Motor neuron (in vitro differentiated cells): ENCODE measurements around the gene CEACAM1. TPM values are rescaled to one million over a fixed set of nuclear protein-coding genes. Genes with fewer than 3 reads are reported as not detected.

Experiments used
- ATAC-seq, 8 experiments: fragments of 200-7000 bp; cut with Tn5 transposase; replicated peaks in 6 of 8; 2 replicates each; pipeline ENCODE4 v1.8.0; 2021; ENCODE audit warnings: mild to moderate bottlenecking in 8 of 8, moderate library complexity in 8 of 8
- H3K27ac ChIP-seq, 2 donors: fragments of 250-450 bp; sonication (Bioruptor Pico); 2 replicates each; pipeline ENCODE4 v1.9.0; 2021; ENCODE audit warnings: antibody characterized with exemption in 2 of 2, mild to moderate bottlenecking in 2 of 2, moderate library complexity in 1 of 2
- H3K4me1 ChIP-seq, 2 donors: fragments of 250-450 bp; sonication (Bioruptor Pico); replicated peaks in 1 of 2; 2 replicates each; pipeline ENCODE4 v1.6.1; 2021; ENCODE audit warnings: antibody characterized with exemption in 2 of 2, mild to moderate bottlenecking in 2 of 2, moderate library complexity in 1 of 2
- H3K4me3 ChIP-seq, 5 donors: fragments of 250-450 bp; sonication (Bioruptor Pico); 2 replicates each; pipeline ENCODE4 v1.9.0; 2021; ENCODE audit warnings: antibody characterized with exemption in 5 of 5, mild to moderate bottlenecking in 5 of 5, moderate library complexity in 4 of 5
- WGBS, 10 experiments: fragments of 450-650 bp; shearing (Covaris generic); methylation state at CpG; one replicate each; pipeline ENCODE4 v1.0.0; 2022; 5-methylcytosine and 5-hydroxymethylcytosine counted together
- in situ Hi-C, 9 experiments: fragments of 400-800 bp; cut with MboI; loops; one replicate each; pipeline ENCODE4 v1.15.0; 2021; ENCODE audit warnings: low sequenced_read_pairs in 9 of 9, low pct_unique_long_range_greater_than_20kb in 2 of 9; ENCODE audit not compliant: unreplicated experiment in 9 of 9
- total RNA-seq, 8 experiments: library from RNA; unstranded; fragments of 300-600 nt; gene quantifications; 2 replicates each; pipeline versions ENCODE4 v1.2.3 to v1.2.4, GENCODE V29; 2022

CEACAM1 gene
- total RNA-seq, 8 experiments from 2014 or later = 0.14 to 15.7 (median 1.3) TPM

- 20 to 100% (median 69%) methylated on average over 1 to 3 of the region's 4 CpGs; no CpG with 5 or more reads in 4 of the 10 experiments for WGBS, 10 experiments
- Histone ChIP-seq H3K27ac (no peak overlapping the region), H3K4me1 (peaks cover 5 to 15% of the 10 kb centered on the region in 2 donors), H3K4me3 (no peak overlapping the region)
- no peak for ATAC-seq
- in situ Hi-C loops = no loop called here
These were observed 52.9 kb downstream of the CEACAM1 start for GRCh38 chr19:42475366-42475765.

GRCh38 chr19:42474743-42475142 lies 53.5 kb downstream of the CEACAM1 start:
- Histone ChIP-seq H3K4me1 (peaks cover 5 to 15% of the 10 kb centered on the region in 2 donors), H3K27ac (peak overlapping the region in 1 of 2 donors; percentile 76), H3K4me3 (no peak overlapping the region)
- ATAC-seq = peak in 5 of 8 experiments; percentile 35 to 85 (median 75)
- in situ Hi-C loops = no loop called here
- 33 to 86% (median 61%) methylated on average over 1 to 4 of the region's 4 CpGs; no CpG with 5 or more reads in 3 of the 10 experiments for WGBS, 10 experiments

- Histone ChIP-seq H3K4me3 (no peak overlapping the region), H3K27ac (peak overlapping the region in 1 of 2 donors; percentile 76), H3K4me1 (peaks cover 5 to 15% of the 10 kb centered on the region in 2 donors)
- in situ Hi-C loops = no loop called here
- WGBS, 10 experiments = 9 to 60% (median 33%) methylated on average over 1 to 6 of the region's 6 CpGs; no CpG with 5 or more reads in 3 of the 10 experiments
- peak in 6 of 8 experiments; percentile 51 to 96 (median 66) for ATAC-seq
These were observed 54.6 kb downstream of the CEACAM1 start for GRCh38 chr19:42473686-42474085.

- WGBS, 10 experiments = 61 to 100% (median 89%) methylated on average over 1 to 7 of the region's 7 CpGs; no CpG with 5 or more reads in 1 of the 10 experiments
- ATAC-seq = no peak
- Histone ChIP-seq H3K4me3 (no peak overlapping the region), H3K27ac (no peak overlapping the region), H3K4me1 (peaks cover 5 to 15% of the 10 kb centered on the region in 2 donors)
- in situ Hi-C loops = no loop called here
These were observed 55.7 kb downstream of the CEACAM1 start for GRCh38 chr19:42472402-42473147.

- no peak for ATAC-seq
- WGBS, 10 experiments = 41 to 100% (median 73%) methylated on average over 1 to 5 of the region's 7 CpGs; no CpG with 5 or more reads in 2 of the 10 experiments
- H3K4me1 ChIP-seq = peaks cover 5 to 15% of the 10 kb centered on the region in 2 donors
- no peak overlapping the region for H3K4me3 ChIP-seq
- no peak overlapping the region for H3K27ac ChIP-seq
- in situ Hi-C loops = no loop called here
These were observed 56.6 kb downstream of the CEACAM1 start for GRCh38 chr19:42471554-42472249.

- in situ Hi-C loops = no loop called here
- Histone ChIP-seq H3K27ac (no peak overlapping the region), H3K4me1 (peaks cover 3 to 7% of the 10 kb centered on the region in 2 donors), H3K4me3 (no peak overlapping the region)
- no peak for ATAC-seq
- WGBS, 10 experiments = 24 to 92% (median 82%) methylated on average over 2 to 7 of the region's 8 CpGs
These were observed 58.7 kb downstream of the CEACAM1 start for GRCh38 chr19:42469311-42470235.

- Histone ChIP-seq H3K27ac (no peak overlapping the region), H3K4me1 (no peaks in the 10 kb centered on the region), H3K4me3 (no peak overlapping the region)
- in situ Hi-C loops = no loop called here
- 0 to 92% (median 57%) methylated on average over 2 to 3 of the region's 3 CpGs; no CpG with 5 or more reads in 7 of the 10 experiments for WGBS, 10 experiments
- ATAC-seq = peak in 3 of 8 experiments; percentile 44 to 73 (median 59)
These were observed 59.9 kb downstream of the CEACAM1 start for GRCh38 chr19:42468273-42468796.

GRCh38 chr19:42467183-42467760 lies 61.0 kb downstream of the CEACAM1 start:
- peak in 6 of 8 experiments; percentile 33 to 69 (median 52) for ATAC-seq
- no peaks in the 10 kb centered on the region for H3K4me1 ChIP-seq
- no peak overlapping the region for H3K4me3 ChIP-seq
- 0 to 78% (median 47%) methylated on average over 1 to 5 of the region's 5 CpGs; no CpG with 5 or more reads in 4 of the 10 experiments for WGBS, 10 experiments
- in situ Hi-C loops = no loop called here
- no peak overlapping the region for H3K27ac ChIP-seq

- in situ Hi-C loops = no loop called here
These were observed 61.6 kb downstream of the CEACAM1 start for GRCh38 chr19:42466521-42467182.

GRCh38 chr19:42465827-42466280 lies 62.4 kb downstream of the CEACAM1 start:
- Histone ChIP-seq H3K4me3 (no peak overlapping the region), H3K4me1 (no peaks in the 10 kb centered on the region), H3K27ac (no peak overlapping the region)
- no peak for ATAC-seq
- in situ Hi-C loops = no loop called here
- WGBS, 10 experiments = 17 to 93% (median 86%) methylated on average over 1 to 4 of the region's 5 CpGs; no CpG with 5 or more reads in 3 of the 10 experiments

More at GRCh38 chr19:42466521-42467182, 61.6 kb downstream of the CEACAM1 start:
- no peak overlapping the region for H3K27ac ChIP-seq
- peak in 7 of 8 experiments; percentile 9 to 50 (median 27) for ATAC-seq
- no peaks in the 10 kb centered on the region for H3K4me1 ChIP-seq
- no peak overlapping the region for H3K4me3 ChIP-seq
- WGBS, 10 experiments = 7 to 87% (median 67%) methylated on average over 2 to 5 of the region's 5 CpGs; no CpG with 5 or more reads in 2 of the 10 experiments

GRCh38 chr19:42461700-42462324 lies 66.5 kb downstream of the CEACAM1 start:
- no peak for ATAC-seq
- 20 to 100% (median 85%) methylated on average over 1 to 4 of the region's 4 CpGs; no CpG with 5 or more reads in 3 of the 10 experiments for WGBS, 10 experiments
- no peak overlapping the region for H3K4me3 ChIP-seq
- no peaks in the 10 kb centered on the region for H3K4me1 ChIP-seq
- in situ Hi-C loops = no loop called here
- H3K27ac ChIP-seq = no peak overlapping the region
